Osteoblast (primary cell): ENCODE data around the gene ADAMTSL2. TPM values are rescaled to one million over a fixed set of nuclear protein-coding genes. Genes with fewer than 3 reads are reported as not detected.

ENCODE experiments used
- DNase-seq: peaks from one replicate; pipeline ENCODE4 v3.0.0; 2011; ENCODE audit warnings: low spot score, mixed read lengths; ENCODE audit not compliant: insufficient read length; ENCODE audit errors: missing footprints
- H2AFZ ChIP-seq: 2 replicates; pipeline ENCODE4 v1.6.0; 2011; ENCODE audit warnings: mild to moderate bottlenecking, low read length
- H3K27ac ChIP-seq: 2 replicates; pipeline ENCODE4 v1.5.1; 2011; ENCODE audit warnings: mild to moderate bottlenecking, low read depth, low read length, moderate library complexity
- H3K27me3 ChIP-seq: 2 replicates; pipeline ENCODE4 v1.6.0; 2012; ENCODE audit warnings: mild to moderate bottlenecking, control low read depth, inconsistent platforms, low read length, moderate library complexity; ENCODE audit not compliant: insufficient read depth
- H3K36me3 ChIP-seq: 2 replicates; pipeline ENCODE4 v1.5.1; 2011; ENCODE audit warnings: mild to moderate bottlenecking, low read length, control low read depth, moderate library complexity; ENCODE audit not compliant: insufficient read depth
- H3K4me1 ChIP-seq: 2 replicates; pipeline ENCODE4 v1.5.1; 2011; ENCODE audit warnings: mild to moderate bottlenecking, low read length, control low read depth, moderate library complexity; ENCODE audit not compliant: insufficient read depth
- H3K4me2 ChIP-seq: 2 replicates; pipeline ENCODE4 v1.6.0; 2011; ENCODE audit warnings: mild to moderate bottlenecking, low read length; ENCODE audit not compliant: insufficient read depth
- H3K4me3 ChIP-seq: fragments of 200-600 bp; sonication (generic); 3 replicates; pipeline ENCODE4 v1.5.1; 2012; ENCODE audit warnings: mild to moderate bottlenecking, low read length, inconsistent platforms; ENCODE audit not compliant: insufficient read depth
- H3K79me2 ChIP-seq: 2 replicates; pipeline ENCODE4 v1.6.0; 2012; ENCODE audit warnings: mild to moderate bottlenecking, low read length, control low read depth, inconsistent platforms; ENCODE audit not compliant: insufficient read depth
- H3K9me3 ChIP-seq: 2 replicates; pipeline ENCODE4 v1.5.1; 2011; ENCODE audit warnings: low read depth, low read length, control low read depth
- H4K20me1 ChIP-seq: 2 replicates; pipeline ENCODE4 v1.6.0; 2012; ENCODE audit warnings: mild to moderate bottlenecking, low read length, control low read depth; ENCODE audit not compliant: insufficient read depth
- CTCF ChIP-seq: IDR thresholded peaks from 2 replicates; pipeline ENCODE4 v1.5.1; 2011; ENCODE audit warnings: mild to moderate bottlenecking, low read depth, low read length, moderate library complexity; ENCODE audit errors: extremely low read depth
- total RNA-seq: library from RNA; depleted of rRNA; stranded (reverse); fragments of >200 nt; gene quantifications from 2 replicates; pipeline ENCODE4 v1.2.3, GENCODE V29; 2012

The ADAMTSL2 gene
- total RNA-seq, 1 donor: under 0.01 TPM

GRCh38 chr9:133539991-133540697 lies 5.6 kb downstream of the ADAMTSL2 start:
- H3K4me2 ChIP-seq: no peak overlapping the region
- H3K36me3 ChIP-seq: no peaks in the 10 kb centered on the region
- no peak for TF ChIP-seq CTCF
- no peaks in the 10 kb centered on the region for H3K9me3 ChIP-seq
- H3K27me3 ChIP-seq: peaks cover 4% of the 10 kb centered on the region
- no peak overlapping the region for H3K4me3 ChIP-seq
- no peaks in the 10 kb centered on the region for H3K79me2 ChIP-seq
- H3K4me1 ChIP-seq: no peaks in the 10 kb centered on the region
- H2AFZ ChIP-seq: no peak overlapping the region
- H3K27ac ChIP-seq: no peak overlapping the region
- H4K20me1 ChIP-seq: no peaks in the 10 kb centered on the region
- no peak for DNase-seq

GRCh38 chr9:133540698-133541025 lies 6.2 kb downstream of the ADAMTSL2 start:
- Histone ChIP-seq H4K20me1 (no peaks in the 10 kb centered on the region), H3K4me1 (no peaks in the 10 kb centered on the region), H3K36me3 (no peaks in the 10 kb centered on the region), H3K79me2 (no peaks in the 10 kb centered on the region), H3K27me3 (peaks cover under 1% of the 10 kb centered on the region), H3K9me3 (no peaks in the 10 kb centered on the region), H3K27ac (no peak overlapping the region), H3K4me2 (no peak overlapping the region), H3K4me3 (no peak overlapping the region), H2AFZ (no peak overlapping the region)
- DNase-seq: no peak
- no peak for TF ChIP-seq CTCF

GRCh38 chr9:133542002-133542401 lies 7.5 kb downstream of the ADAMTSL2 start:
- TF ChIP-seq CTCF: no peak
- no peaks in the 10 kb centered on the region for H3K79me2 ChIP-seq
- no peak for DNase-seq
- no peaks in the 10 kb centered on the region for H4K20me1 ChIP-seq
- H3K27ac ChIP-seq: no peak overlapping the region
- H2AFZ ChIP-seq: no peak overlapping the region
- H3K36me3 ChIP-seq: no peaks in the 10 kb centered on the region
- no peaks in the 10 kb centered on the region for H3K9me3 ChIP-seq
- H3K4me2 ChIP-seq: no peak overlapping the region
- no peaks in the 10 kb centered on the region for H3K4me1 ChIP-seq
- no peaks in the 10 kb centered on the region for H3K27me3 ChIP-seq
- H3K4me3 ChIP-seq: no peak overlapping the region

GRCh38 chr9:133543772-133544467 lies 9.4 kb downstream of the ADAMTSL2 start:
- DNase-seq: no peak
- no peaks in the 10 kb centered on the region for H3K27me3 ChIP-seq

More at GRCh38 chr9:133543772-133544467, 9.4 kb downstream of the ADAMTSL2 start:
- Histone ChIP-seq H3K4me1 (no peaks in the 10 kb centered on the region), H3K9me3 (no peaks in the 10 kb centered on the region), H4K20me1 (no peaks in the 10 kb centered on the region), H3K36me3 (no peaks in the 10 kb centered on the region), H2AFZ (no peak overlapping the region), H3K27ac (no peak overlapping the region), H3K4me3 (no peak overlapping the region), H3K79me2 (no peaks in the 10 kb centered on the region), H3K4me2 (no peak overlapping the region)
- no peak for TF ChIP-seq CTCF
